HepG2 (cell line): ENCODE data around the gene PEX14. TPM values are rescaled to one million over a fixed set of nuclear protein-coding genes. Genes with fewer than 3 reads are reported as not detected.
A peak's percentile ranks its signal among the peaks of the same experiment; 100 is the strongest.

Experiments used
- ATAC-seq: fragments of 200-7000 bp; cut with Tn5 transposase; 3 replicates; pipeline ENCODE4 v1.9.1; 2020; ENCODE audit warnings: mild to moderate bottlenecking, moderate library complexity
- BruUV-seq: library from RNA; stranded (reverse); fragments of 400-500 nt; replicated peaks from 2 replicates; lab custom pipeline; 2021; lab: Mats Ljungman, UMichigan
- CTCF ChIA-PET: fragments of 300-600 bp; formaldehyde crosslinking; extraction: SDS; loops from one replicate; lab custom pipeline; 2021; ENCODE audit warnings: low total read pairs, inconsistent platforms, low intra/inter-chr PET ratio; lab: Yijun Ruan, JAX
- POLR2A ChIA-PET: fragments of 350-600 bp; sonication (Branson Sonifier 250); formaldehyde crosslinking; loops from one replicate; lab custom pipeline; 2020; ENCODE audit warnings: antibody characterized with exemption, inconsistent platforms; lab: Yijun Ruan, JAX
- DNase-seq: peaks from one replicate; pipeline ENCODE4 v3.0.0-alpha.2; 2015; ENCODE audit warnings: low spot score
- FAIRE-seq: peaks from 3 replicates; lab custom pipeline; 2011; peaks lifted over from hg19 to GRCh38; lab: Jason Lieb, UNC
- H2AFZ ChIP-seq: one replicate; pipeline ENCODE4 v1.6.1; 2011; ENCODE audit warnings: low read length, inconsistent platforms
- H3K27ac ChIP-seq: fragments of 300-600 bp; 3 replicates; pipeline ENCODE4 v1.8.0; 2011; ENCODE audit warnings: mixed run types, mild to moderate bottlenecking, mixed read lengths, low read length, inconsistent platforms; ENCODE audit not compliant: insufficient read depth; ENCODE audit errors: extremely low read length
- H3K27me3 ChIP-seq, 2 experiments: fragments of 200-600 bp in 1 of 2; 2 replicates in 1 of 2; 3 replicates in 1 of 2; pipeline versions ENCODE4 v1.6.0 to v1.8.0; 2011; ENCODE audit warnings: low read length in 2 of 2, mild to moderate bottlenecking in 2 of 2, moderate library complexity in 2 of 2, inconsistent platforms in 1 of 2; ENCODE audit not compliant: insufficient read depth in 2 of 2, control insufficient read depth in 1 of 2
- H3K36me3 ChIP-seq, 2 experiments: fragments of 200-600 bp in 1 of 2; replicated peaks in 1 of 2; 2 replicates in 1 of 2; 3 replicates in 1 of 2; pipeline versions ENCODE4 v1.5.1 to v1.8.0; 2011; ENCODE audit warnings: low read length in 2 of 2, inconsistent platforms in 1 of 2; ENCODE audit not compliant: insufficient read depth in 2 of 2, control insufficient read depth in 1 of 2
- H3K4me1 ChIP-seq: 2 replicates; pipeline ENCODE4 v1.5.1; 2012; ENCODE audit warnings: low read length, inconsistent platforms; ENCODE audit not compliant: insufficient read depth
- H3K4me2 ChIP-seq: 2 replicates; pipeline ENCODE4 v1.6.0; 2011; ENCODE audit warnings: low read depth, low read length, inconsistent platforms
- H3K4me3 ChIP-seq, 3 experiments: fragments of 200-600 bp in 1 of 3; sonication (generic), shearing (Covaris generic) in 1 of 3; replicated peaks in 1 of 3; 2 replicates each; pipeline ENCODE4 v1.5.1; 2011 to 2016; ENCODE audit warnings: low read length in 3 of 3, inconsistent platforms in 2 of 3, low read depth in 2 of 3, mild to moderate bottlenecking in 2 of 3, control low read depth in 1 of 3, mixed read lengths in 1 of 3; ENCODE audit not compliant: insufficient read depth in 1 of 3
- H3K79me2 ChIP-seq: one replicate; pipeline ENCODE4 v1.6.1; 2011; ENCODE audit warnings: low read length, inconsistent platforms; ENCODE audit not compliant: insufficient read depth
- H3K9ac ChIP-seq: 2 replicates; pipeline ENCODE4 v1.6.0; 2011; ENCODE audit warnings: mild to moderate bottlenecking, low read depth, low read length, inconsistent platforms; ENCODE audit not compliant: insufficient read depth
- H3K9me3 ChIP-seq: 2 replicates; pipeline ENCODE4 v1.5.1; 2012; ENCODE audit warnings: mild to moderate bottlenecking, low read length
- H4K20me1 ChIP-seq: 2 replicates; pipeline ENCODE4 v1.6.0; 2011; ENCODE audit warnings: inconsistent platforms, mild to moderate bottlenecking, low read length, moderate library complexity; ENCODE audit not compliant: insufficient read depth
- CBX5 ChIP-seq: sonication (generic); formaldehyde crosslinking; IDR thresholded peaks from 2 replicates; pipeline ENCODE4 v1.4.0; 2020; ENCODE audit warnings: missing genetic modification reagents, borderline replicate concordance
- ZBTB33 ChIP-seq: sonication (generic); formaldehyde crosslinking; IDR thresholded peaks from 2 replicates; pipeline ENCODE4 v1.4.0; 2020; ENCODE audit warnings: missing genetic modification reagents
- ZNF18 ChIP-seq: sonication (generic); formaldehyde crosslinking; IDR thresholded peaks from 2 replicates; pipeline ENCODE4 v1.8.0; 2022; ENCODE audit warnings: mild to moderate bottlenecking, missing genetic modification reagents; ENCODE audit not compliant: insufficient replicate concordance
- WGBS: methylation state at CpG from one replicate; pipeline ENCODE4 v1.1.6; 2017; ENCODE audit warnings: low lambda C conversion rate; 5-methylcytosine and 5-hydroxymethylcytosine counted together
- in situ Hi-C: cut with HindIII; loops from 2 replicates; pipeline ENCODE4 v1.10.0; 2017; ENCODE audit warnings: low pct_unique_long_range_greater_than_20kb; ENCODE audit not compliant: extremely low pct_ligation_motif_present
- intact Hi-C: fragments of 100-400 bp; cut with micrococcal nuclease; formaldehyde crosslinking; loops from one replicate; pipeline ENCODE4 v1.10.0; 2022; ENCODE audit not compliant: unreplicated experiment
- polyA plus RNA-seq, 8 experiments: library from polyadenylated mRNA; depleted of rRNA in 3 of 8; stranded (reverse) in 7 of 8; unstranded in 1 of 8; fragments of >200 nt; fragmentation: Illumina TruSeq in 4 of 8; extraction: Trizol in 4 of 8; gene quantifications; 2 replicates each; pipeline versions ENCODE4 v1.2.1 to v1.2.3, GENCODE V29; 2011 to 2016; ENCODE audit warnings: low read depth in 4 of 8, missing spikeins in 1 of 8, mixed read lengths in 1 of 8; ENCODE audit not compliant: insufficient read depth in 1 of 8
- total RNA-seq, 5 experiments: library from RNA; depleted of rRNA; stranded (reverse); fragments of >200 nt; fragmentation: Illumina TruSeq; extraction: Trizol; gene quantifications; 2 replicates each; pipeline ENCODE4 v1.2.3, GENCODE V29; 2016; ENCODE audit warnings: low read depth in 1 of 5
- TF ChIP-seq, protein P1 (sequence below): sonication (generic); formaldehyde crosslinking; IDR thresholded peaks from 2 replicates; pipeline ENCODE4 v1.9.0; 2021; ENCODE audit warnings: mild to moderate bottlenecking, missing genetic modification reagents

Gene PEX14
- total and polyA plus RNA-seq, 2 of the 13 experiments (the other 11 are each of a cell fraction or from before 2014, with no cell fraction given), result 6.5 to 9.9 TPM

DNA sequence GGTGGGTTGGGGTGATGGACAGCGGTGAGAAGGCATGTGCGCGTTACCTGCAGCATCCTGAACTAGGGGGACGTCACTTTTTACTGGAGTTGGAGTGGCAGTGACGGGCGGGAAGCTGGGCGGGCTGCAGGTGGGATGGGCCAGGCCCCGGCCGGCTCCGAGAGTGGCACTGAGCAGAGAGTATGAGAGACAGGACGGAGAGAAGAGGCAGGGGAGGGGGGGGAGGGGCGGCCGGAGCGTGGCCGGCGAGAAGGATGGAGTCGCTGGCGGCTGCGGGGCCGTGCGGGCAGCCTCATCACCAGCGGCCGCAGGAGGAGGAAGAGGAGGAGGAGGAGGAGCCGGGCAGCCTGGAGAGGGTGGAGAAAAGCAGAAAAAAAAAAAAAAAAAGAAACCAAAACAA lies 167.2 kb downstream of the PEX14 start (continued):
- TF ChIP-seq, protein P1, sequence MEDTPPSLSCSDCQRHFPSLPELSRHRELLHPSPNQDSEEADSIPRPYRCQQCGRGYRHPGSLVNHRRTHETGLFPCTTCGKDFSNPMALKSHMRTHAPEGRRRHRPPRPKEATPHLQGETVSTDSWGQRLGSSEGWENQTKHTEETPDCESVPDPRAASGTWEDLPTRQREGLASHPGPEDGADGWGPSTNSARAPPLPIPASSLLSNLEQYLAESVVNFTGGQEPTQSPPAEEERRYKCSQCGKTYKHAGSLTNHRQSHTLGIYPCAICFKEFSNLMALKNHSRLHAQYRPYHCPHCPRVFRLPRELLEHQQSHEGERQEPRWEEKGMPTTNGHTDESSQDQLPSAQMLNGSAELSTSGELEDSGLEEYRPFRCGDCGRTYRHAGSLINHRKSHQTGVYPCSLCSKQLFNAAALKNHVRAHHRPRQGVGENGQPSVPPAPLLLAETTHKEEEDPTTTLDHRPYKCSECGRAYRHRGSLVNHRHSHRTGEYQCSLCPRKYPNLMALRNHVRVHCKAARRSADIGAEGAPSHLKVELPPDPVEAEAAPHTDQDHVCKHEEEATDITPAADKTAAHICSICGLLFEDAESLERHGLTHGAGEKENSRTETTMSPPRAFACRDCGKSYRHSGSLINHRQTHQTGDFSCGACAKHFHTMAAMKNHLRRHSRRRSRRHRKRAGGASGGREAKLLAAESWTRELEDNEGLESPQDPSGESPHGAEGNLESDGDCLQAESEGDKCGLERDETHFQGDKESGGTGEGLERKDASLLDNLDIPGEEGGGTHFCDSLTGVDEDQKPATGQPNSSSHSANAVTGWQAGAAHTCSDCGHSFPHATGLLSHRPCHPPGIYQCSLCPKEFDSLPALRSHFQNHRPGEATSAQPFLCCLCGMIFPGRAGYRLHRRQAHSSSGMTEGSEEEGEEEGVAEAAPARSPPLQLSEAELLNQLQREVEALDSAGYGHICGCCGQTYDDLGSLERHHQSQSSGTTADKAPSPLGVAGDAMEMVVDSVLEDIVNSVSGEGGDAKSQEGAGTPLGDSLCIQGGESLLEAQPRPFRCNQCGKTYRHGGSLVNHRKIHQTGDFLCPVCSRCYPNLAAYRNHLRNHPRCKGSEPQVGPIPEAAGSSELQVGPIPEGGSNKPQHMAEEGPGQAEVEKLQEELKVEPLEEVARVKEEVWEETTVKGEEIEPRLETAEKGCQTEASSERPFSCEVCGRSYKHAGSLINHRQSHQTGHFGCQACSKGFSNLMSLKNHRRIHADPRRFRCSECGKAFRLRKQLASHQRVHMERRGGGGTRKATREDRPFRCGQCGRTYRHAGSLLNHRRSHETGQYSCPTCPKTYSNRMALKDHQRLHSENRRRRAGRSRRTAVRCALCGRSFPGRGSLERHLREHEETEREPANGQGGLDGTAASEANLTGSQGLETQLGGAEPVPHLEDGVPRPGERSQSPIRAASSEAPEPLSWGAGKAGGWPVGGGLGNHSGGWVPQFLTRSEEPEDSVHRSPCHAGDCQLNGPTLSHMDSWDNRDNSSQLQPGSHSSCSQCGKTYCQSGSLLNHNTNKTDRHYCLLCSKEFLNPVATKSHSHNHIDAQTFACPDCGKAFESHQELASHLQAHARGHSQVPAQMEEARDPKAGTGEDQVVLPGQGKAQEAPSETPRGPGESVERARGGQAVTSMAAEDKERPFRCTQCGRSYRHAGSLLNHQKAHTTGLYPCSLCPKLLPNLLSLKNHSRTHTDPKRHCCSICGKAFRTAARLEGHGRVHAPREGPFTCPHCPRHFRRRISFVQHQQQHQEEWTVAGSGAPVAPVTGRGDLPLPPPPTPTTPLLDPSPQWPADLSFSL (CRISPR knock-in tag), result no peak
- TF ChIP-seq CBX5 (CRISPR knock-in tag), result no peak

DNA sequence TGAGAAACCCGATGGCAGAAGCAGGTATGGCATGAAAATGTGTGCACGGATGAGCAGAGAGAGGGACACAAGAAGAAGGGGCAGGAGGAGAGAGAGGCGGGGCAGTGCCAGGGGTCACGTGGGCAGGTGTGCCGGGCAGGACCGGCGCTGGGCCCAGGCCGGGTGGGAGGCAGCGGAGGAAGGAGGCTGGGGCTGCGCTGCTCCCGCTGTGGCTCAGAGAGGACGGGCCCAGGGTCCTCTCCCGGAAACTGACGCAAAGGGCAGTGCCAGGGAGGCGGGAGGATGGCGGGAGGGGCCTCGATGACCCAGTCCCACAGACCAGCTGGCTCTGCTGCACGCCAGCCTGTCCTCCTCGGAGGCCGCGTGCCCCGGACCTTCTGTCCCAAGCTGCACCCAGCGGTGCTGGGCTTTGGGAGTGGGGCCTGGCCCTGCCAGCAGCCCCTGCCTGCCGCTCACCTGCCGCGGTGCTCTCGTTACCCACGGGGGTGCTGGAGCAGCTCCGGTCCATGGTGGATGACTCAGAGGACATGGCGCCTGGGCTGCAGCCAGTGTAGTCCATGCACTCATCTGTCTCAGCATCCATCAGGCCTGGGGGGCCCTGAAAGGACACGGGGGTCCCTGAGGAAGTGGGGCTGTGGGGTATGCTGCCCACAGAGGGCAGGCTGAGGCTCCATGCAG lies 167.8 kb downstream of the PEX14 start:
- TF ChIP-seq ZNF18 (CRISPR knock-in tag) (no peak), ZBTB33 (CRISPR knock-in tag) (peak; percentile 75)
- Histone ChIP-seq H3K27me3 (no peaks in the 10 kb centered on the region), H3K4me3 (no peak overlapping the region), H3K79me2 (no peaks in the 10 kb centered on the region), H3K9ac (no peak overlapping the region), H4K20me1 (no peaks in the 10 kb centered on the region), H3K4me2 (no peak overlapping the region), H3K4me1 (peaks cover 13% of the 10 kb centered on the region), H3K36me3 (no peaks in the 10 kb centered on the region), H2AFZ (no peak overlapping the region), H3K9me3 (no peaks in the 10 kb centered on the region), H3K27ac (no peak overlapping the region)
- 86% methylated on average over 19 of the region's 31 CpGs for WGBS
- intact Hi-C loops (no loop called here), in situ Hi-C loops (no loop called here)
- FAIRE-seq (no peak), DNase-seq (no peak), ATAC-seq (no peak)
- POLR2A ChIA-PET, result no interaction called here
- BruUV-seq, result no TSS peak
- CTCF ChIA-PET, result no interaction called here
